LNCAP (cell line): ENCODE results near the gene DPP6.

Source experiments
- TF ChIP-seq, protein P1 (sequence below): fragments of 450-650 bp; IDR thresholded peaks from 2 replicates; pipeline ENCODE4 v1.5.1; 2017; ENCODE audit warnings: mild to moderate bottlenecking

DPP6 gene

DNA sequence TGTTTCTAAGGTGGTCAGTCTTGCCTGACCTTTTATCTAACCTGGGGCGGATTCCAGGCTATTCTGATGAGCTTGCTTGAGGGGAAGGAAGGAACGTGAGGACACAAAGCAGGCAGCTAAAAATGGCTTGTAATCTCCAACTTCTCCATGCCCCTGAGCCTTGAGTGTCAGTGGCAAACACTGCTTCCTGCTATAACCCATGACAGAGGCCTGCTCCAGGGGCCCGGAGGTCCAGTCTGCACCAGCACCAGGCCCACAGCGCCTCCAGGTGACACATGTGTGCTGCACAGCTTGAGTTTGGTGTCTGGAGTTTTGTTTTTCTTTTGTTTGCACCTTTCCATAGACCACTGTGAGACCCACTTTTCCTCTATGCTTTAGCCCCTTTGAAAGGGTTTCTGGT is 742.8 kb downstream of the DPP6 start:
- TF ChIP-seq, protein P1, sequence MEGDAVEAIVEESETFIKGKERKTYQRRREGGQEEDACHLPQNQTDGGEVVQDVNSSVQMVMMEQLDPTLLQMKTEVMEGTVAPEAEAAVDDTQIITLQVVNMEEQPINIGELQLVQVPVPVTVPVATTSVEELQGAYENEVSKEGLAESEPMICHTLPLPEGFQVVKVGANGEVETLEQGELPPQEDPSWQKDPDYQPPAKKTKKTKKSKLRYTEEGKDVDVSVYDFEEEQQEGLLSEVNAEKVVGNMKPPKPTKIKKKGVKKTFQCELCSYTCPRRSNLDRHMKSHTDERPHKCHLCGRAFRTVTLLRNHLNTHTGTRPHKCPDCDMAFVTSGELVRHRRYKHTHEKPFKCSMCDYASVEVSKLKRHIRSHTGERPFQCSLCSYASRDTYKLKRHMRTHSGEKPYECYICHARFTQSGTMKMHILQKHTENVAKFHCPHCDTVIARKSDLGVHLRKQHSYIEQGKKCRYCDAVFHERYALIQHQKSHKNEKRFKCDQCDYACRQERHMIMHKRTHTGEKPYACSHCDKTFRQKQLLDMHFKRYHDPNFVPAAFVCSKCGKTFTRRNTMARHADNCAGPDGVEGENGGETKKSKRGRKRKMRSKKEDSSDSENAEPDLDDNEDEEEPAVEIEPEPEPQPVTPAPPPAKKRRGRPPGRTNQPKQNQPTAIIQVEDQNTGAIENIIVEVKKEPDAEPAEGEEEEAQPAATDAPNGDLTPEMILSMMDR, result peak; percentile 13; the same call in 1 of the 2 replicates

DNA sequence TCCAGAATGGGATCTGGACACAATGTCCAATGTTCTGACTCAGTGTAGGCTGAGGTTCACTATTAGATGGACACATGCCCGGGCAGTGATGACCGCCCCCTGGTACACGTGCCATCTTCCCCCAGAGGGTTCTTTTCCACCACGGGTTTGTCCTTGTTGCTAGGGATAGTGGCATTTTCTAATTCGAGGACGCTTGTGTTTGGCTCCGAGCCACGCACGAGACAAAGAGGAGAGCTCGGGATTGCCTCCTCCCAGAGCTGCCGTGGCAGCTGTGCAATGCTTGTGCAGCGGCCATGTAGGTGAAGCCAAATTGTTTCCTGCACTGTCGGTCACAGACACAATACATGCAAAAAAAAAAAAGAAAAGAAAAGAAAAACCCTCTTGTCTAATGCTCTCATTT is 743.2 kb downstream of the DPP6 start:
- TF ChIP-seq, protein P1, result no peak

DNA sequence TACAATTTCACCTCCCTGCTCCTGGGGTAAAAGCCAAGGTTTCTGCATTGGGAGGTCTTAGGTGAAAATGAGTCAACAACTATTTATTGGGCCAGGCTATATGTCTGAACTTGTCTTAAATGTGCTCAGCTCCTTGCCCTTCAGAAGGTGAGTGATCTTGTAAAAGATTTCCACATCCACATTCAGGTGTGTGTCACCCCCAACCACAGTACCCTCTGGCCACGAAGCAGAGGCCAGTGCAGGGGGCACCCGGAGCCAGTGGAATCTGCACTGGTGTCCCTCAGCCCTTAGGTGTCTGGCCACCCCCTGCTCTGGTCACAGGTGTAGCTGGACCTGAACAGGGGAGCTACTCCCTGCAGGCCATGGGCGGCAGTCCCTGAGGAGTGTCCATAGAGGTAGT is 752.3 kb downstream of the DPP6 start:
- TF ChIP-seq, protein P1, result no peak

DNA sequence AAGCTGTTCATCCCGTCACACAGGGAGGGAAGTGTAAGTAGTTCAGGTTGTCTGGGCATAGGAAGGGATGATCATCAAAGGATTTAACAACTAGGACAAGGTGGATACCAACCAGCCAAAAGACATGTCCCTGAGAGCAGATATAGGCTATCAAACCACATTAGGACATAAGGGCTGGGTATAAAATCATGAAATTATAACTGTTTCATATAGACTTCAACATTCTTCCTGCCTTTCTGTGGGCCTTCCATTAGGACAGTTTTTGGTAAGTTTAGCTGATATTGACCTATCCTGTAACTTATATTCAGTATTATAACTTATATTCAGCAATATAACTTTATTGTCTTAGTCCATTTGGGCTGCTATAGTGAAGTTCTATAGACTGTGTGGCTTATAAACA is 759.8 kb downstream of the DPP6 start:
- TF ChIP-seq, protein P1, result no peak

DNA sequence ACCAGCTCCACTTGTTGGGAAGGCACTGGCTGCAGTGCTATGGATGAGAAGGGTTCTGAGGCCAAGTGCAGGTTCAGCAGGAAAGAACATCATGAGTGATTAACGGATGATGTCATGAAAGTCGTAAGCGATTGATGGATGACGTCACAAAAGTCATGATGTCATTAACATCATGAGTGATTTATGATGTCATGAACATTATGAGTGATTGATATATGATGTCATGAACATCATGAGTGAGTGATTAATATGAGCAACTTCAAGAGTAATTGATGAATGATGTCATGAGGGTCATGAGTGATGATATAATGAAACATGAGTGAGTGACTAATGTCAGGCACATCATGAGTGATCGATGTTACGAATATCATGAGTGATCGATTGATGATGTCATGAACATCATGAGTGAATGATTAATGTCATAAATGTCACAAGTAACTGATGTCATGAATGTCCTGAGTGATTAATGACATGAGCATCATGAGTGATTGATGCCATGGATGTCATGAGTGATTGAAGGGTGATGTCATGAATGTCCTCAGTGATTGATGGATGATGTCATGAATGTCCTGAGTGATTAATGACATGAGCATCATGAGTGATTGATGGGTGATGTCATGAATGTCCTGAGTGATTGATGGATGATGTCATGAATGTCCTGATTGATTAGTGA is 765.2 kb downstream of the DPP6 start:
- TF ChIP-seq, protein P1, result no peak

DNA sequence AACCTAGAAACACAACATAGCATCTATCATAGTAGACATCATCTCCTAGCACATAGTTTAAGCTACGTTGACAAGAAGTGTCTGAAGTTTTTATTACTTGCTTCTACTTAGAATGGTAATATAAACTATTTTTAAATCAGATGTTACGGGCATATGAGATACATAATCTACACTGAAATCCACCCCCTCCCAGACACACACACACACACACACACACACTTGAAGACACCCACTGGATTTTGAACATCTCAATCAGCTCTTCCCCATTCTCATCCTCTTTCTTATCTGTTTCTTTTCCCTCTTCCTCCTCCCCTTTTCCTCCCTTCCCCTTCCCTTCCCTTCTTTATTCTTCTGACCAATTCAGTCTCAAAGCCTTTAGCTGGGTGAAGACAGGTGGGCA is 774.8 kb downstream of the DPP6 start:
- TF ChIP-seq, protein P1, result no peak

DNA sequence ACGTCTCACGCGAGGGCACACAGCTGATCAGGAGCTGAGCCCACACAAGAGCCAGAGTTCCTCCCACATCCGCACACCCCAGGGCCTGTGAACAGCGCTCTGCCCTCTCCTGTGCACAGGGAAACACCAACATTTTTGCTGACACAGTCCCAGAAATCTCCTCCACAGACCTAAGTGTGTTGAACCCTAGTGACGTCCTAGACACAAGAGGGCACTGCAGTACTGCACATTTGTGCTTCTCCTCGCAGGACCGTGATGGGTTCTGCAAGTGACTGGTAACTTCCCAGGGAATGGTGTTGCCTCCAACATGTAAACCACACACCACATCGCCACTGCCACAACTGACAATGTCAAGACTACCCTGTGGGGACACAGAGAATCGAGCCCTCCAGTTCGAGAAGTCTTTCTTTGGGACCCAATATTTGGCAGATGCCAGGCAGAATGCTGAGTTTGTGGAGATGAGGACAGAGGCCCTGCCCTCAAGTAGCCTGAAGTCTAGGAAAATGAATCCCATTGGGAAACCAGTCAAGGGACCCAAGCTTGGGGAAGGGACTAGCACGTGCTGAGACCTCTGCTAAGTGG is 780.5 kb downstream of the DPP6 start:
- TF ChIP-seq, protein P1, result peak; percentile 63
